Suprapubic skin (tissue), 4 donors: ENCODE data around the gene SLCO1A2. TPM values are rescaled to one million over a fixed set of nuclear protein-coding genes. Genes with fewer than 3 reads are reported as not detected.
"Not testable (repeated sequence)": the region's sequence is repeated elsewhere in the genome, so short reads cannot be mapped to it uniquely, and the experiment has no call there.

Experiments used
- DNase-seq, 2 donors: peaks; one replicate each; pipeline ENCODE4 v3.0.0-alpha.2; 2019; ENCODE audit warnings: low spot score in 2 of 2
- H3K27ac ChIP-seq: fragments of 200-600 bp; sonication (generic); one replicate; pipeline ENCODE4 v1.5.1; 2019
- H3K27me3 ChIP-seq: fragments of 200-600 bp; sonication (generic); one replicate; pipeline ENCODE4 v1.5.1; 2019
- H3K36me3 ChIP-seq: fragments of 200-600 bp; sonication (generic); one replicate; pipeline ENCODE4 v1.5.1; 2019
- H3K4me1 ChIP-seq: fragments of 200-600 bp; sonication (generic); one replicate; pipeline ENCODE4 v1.5.1; 2019
- H3K4me3 ChIP-seq: fragments of 200-600 bp; sonication (generic); one replicate; pipeline ENCODE4 v1.5.1; 2019; ENCODE audit warnings: mild to moderate bottlenecking
- H3K9me3 ChIP-seq: fragments of 200-600 bp; sonication (generic); one replicate; pipeline ENCODE4 v1.5.1; 2019
- EP300 ChIP-seq: sonication (generic); formaldehyde crosslinking; IDR thresholded peaks from one replicate; pipeline ENCODE4 v1.6.1; 2017; ENCODE audit warnings: antibody characterized with exemption
- POLR2A ChIP-seq, 2 donors: fragments of 450-650 bp; IDR thresholded peaks; one replicate each; pipeline ENCODE4 v1.6.1; 2017; ENCODE audit warnings: antibody characterized with exemption in 2 of 2, mild to moderate bottlenecking in 2 of 2, moderate library complexity in 2 of 2
- POLR2AphosphoS5 ChIP-seq, 3 donors: sonication (generic); formaldehyde crosslinking; IDR thresholded peaks; one replicate each; pipeline ENCODE4 v1.6.1; 2017; ENCODE audit warnings: antibody characterized with exemption in 3 of 3
- WGBS: methylation state at CpG from one replicate; pipeline ENCODE4 v1.1.5; 2018; 5-methylcytosine and 5-hydroxymethylcytosine counted together
- total RNA-seq, 4 donors: library from RNA; depleted of rRNA; stranded (reverse); fragments of >200 nt; gene quantifications; one replicate each; pipeline ENCODE4 v1.1.0, GENCODE V29; 2016
- TF ChIP-seq, protein P1 (sequence below), 2 donors: fragments of 200-600 bp in 1 of 2; fragments of 450-650 bp in 1 of 2; sonication (generic) in 1 of 2; IDR thresholded peaks; one replicate each; pipeline ENCODE4 v1.5.1; 2016 to 2019; ENCODE audit warnings: antibody characterized with exemption in 2 of 2, mild to moderate bottlenecking in 1 of 2, moderate library complexity in 1 of 2

Gene SLCO1A2
- total RNA-seq, 4 donors from 2014 or later: not detected

DNA sequence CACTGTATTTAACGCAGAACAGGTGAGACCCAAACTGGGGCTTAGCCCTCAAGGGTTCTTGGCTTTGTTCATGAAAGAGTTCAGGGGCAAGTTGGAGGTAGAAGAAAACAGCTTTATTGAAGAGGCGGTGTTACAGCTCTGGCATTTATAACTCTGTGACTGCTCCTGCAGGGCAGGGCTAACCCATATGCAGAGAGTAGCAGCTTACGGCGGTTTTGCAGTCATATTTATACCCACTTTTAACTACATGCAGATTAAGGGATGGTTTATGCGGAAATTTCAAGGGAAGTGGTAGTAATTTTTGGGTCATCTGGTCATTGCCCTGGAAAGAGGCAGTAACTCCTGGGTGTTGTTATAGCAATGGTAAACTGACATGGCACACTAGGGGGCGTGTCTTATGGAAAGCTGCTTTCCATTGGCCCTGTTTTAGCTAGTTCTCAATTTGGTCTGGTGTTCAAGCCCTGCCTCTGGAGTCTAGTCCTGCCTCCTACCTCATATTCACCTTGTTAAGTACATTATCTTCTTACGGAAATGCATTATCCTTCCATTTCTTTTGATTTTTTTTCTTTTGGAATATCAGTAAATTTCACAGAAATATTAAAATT lies 36.2 kb upstream of the SLCO1A2 start:
- DNase-seq: no peak
- Histone ChIP-seq H3K36me3 (no peaks in the 10 kb centered on the region), H3K9me3 (no peaks in the 10 kb centered on the region), H3K27ac (no peak overlapping the region), H3K4me1 (no peaks in the 10 kb centered on the region), H3K4me3 (no peak overlapping the region), H3K27me3 (no peaks in the 10 kb centered on the region)
- TF ChIP-seq, protein P1, sequence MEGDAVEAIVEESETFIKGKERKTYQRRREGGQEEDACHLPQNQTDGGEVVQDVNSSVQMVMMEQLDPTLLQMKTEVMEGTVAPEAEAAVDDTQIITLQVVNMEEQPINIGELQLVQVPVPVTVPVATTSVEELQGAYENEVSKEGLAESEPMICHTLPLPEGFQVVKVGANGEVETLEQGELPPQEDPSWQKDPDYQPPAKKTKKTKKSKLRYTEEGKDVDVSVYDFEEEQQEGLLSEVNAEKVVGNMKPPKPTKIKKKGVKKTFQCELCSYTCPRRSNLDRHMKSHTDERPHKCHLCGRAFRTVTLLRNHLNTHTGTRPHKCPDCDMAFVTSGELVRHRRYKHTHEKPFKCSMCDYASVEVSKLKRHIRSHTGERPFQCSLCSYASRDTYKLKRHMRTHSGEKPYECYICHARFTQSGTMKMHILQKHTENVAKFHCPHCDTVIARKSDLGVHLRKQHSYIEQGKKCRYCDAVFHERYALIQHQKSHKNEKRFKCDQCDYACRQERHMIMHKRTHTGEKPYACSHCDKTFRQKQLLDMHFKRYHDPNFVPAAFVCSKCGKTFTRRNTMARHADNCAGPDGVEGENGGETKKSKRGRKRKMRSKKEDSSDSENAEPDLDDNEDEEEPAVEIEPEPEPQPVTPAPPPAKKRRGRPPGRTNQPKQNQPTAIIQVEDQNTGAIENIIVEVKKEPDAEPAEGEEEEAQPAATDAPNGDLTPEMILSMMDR (IDR thresholded peaks at IDR 0.05): no peak
- 65% methylated on average over 7 of the region's 7 CpGs for WGBS

GRCh38 chr12:21369141-21369980 lies 34.6 kb upstream of the SLCO1A2 start:
- no peak for DNase-seq
- Histone ChIP-seq H3K4me1 (no peaks in the 10 kb centered on the region), H3K4me3 (no peak overlapping the region), H3K27ac (no peak overlapping the region), H3K27me3 (no peaks in the 10 kb centered on the region), H3K9me3 (no peaks in the 10 kb centered on the region), H3K36me3 (no peaks in the 10 kb centered on the region)
- WGBS: 61% methylated on average over 4 of the region's 4 CpGs
- no peak for TF ChIP-seq POLR2A (IDR thresholded peaks at IDR 0.05)
- TF ChIP-seq EP300: no peak
- TF ChIP-seq, protein P1 (IDR thresholded peaks at IDR 0.05): no peak
- TF ChIP-seq POLR2AphosphoS5 (IDR thresholded peaks at IDR 0.05): no peak

GRCh38 chr12:21360632-21361031 lies 25.9 kb upstream of the SLCO1A2 start:
- H3K9me3 ChIP-seq, H3K27me3 ChIP-seq, H3K4me3 ChIP-seq, H3K36me3 ChIP-seq, H3K4me1 ChIP-seq, H3K27ac ChIP-seq: not testable (repeated sequence)
- 80% methylated on average over 10 of the region's 10 CpGs for WGBS
- DNase-seq: peak in 1 of 2 donors; percentile 66

DNA sequence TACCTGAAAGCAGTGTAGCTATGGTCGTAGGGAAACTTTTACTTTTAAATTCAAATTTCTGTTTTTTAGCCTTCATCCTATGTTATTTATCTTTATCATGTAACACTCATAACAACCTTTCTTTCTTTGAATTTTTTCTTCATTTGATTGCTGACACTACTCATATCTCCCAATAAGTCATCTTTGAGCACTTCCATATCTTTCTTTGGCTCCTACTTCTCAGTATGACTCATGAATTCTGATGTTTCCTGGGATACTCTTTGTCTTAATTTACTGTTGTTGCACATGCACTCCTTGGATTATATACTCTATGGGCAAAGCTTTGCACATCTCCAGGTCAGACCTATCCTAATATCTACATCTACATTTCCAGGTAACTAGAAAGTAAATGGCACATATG lies 19.9 kb upstream of the SLCO1A2 start:
- H3K4me1 ChIP-seq: no peaks in the 10 kb centered on the region
- TF ChIP-seq POLR2AphosphoS5 (IDR thresholded peaks at IDR 0.05) (no peak), POLR2A (IDR thresholded peaks at IDR 0.05) (no peak), EP300 (no peak)
- TF ChIP-seq, protein P1 (IDR thresholded peaks at IDR 0.05): no peak
- no peaks in the 10 kb centered on the region for H3K9me3 ChIP-seq
- H3K27me3 ChIP-seq: no peaks in the 10 kb centered on the region
- no peak overlapping the region for H3K4me3 ChIP-seq
- WGBS: 38% methylated on average over 1 of the region's 1 CpG
- no peak overlapping the region for H3K27ac ChIP-seq
- no peak for DNase-seq
- H3K36me3 ChIP-seq: no peaks in the 10 kb centered on the region

DNA sequence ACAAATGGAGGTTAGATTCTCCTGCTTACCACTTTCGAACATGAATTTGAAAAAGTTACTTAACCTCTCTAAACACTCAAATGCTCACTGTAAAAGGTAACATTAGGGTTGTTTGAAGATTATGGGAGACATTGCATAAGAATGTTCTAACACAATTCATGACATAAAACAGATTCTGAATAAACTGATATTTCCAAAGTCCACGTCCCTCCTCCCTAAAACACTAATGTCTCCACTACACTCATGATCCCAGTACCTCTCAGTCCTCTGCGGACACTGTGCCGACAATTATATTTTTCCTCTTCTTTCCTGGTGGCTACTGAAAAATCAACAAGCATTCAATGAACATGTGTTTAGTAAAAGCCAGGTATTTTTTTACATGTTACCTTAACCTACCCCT lies 19.2 kb upstream of the SLCO1A2 start:
- 85% methylated on average over 4 of the region's 4 CpGs for WGBS
- no peak overlapping the region for H3K27ac ChIP-seq
- H3K36me3 ChIP-seq: no peaks in the 10 kb centered on the region
- TF ChIP-seq POLR2A (IDR thresholded peaks at IDR 0.05): no peak
- TF ChIP-seq EP300: no peak
- no peak for TF ChIP-seq POLR2AphosphoS5 (IDR thresholded peaks at IDR 0.05)
- TF ChIP-seq, protein P1 (IDR thresholded peaks at IDR 0.05): no peak
- no peaks in the 10 kb centered on the region for H3K4me1 ChIP-seq
- H3K9me3 ChIP-seq: no peaks in the 10 kb centered on the region
- DNase-seq: no peak
- no peaks in the 10 kb centered on the region for H3K27me3 ChIP-seq
- no peak overlapping the region for H3K4me3 ChIP-seq
